Sigmoid colon (tissue), 7 donors: ENCODE measurements around the gene FNDC1. TPM values are rescaled to one million over a fixed set of nuclear protein-coding genes. Genes with fewer than 3 reads are reported as not detected.

Source experiments
- DNase-seq: peaks from one replicate; pipeline ENCODE4 v3.0.0-alpha.2; 2019
- H3K27ac ChIP-seq, 4 donors: fragments of 200-600 bp; sonication (generic); one replicate each; pipeline ENCODE4 v1.5.1; 2016 to 2019; ENCODE audit warnings: mild to moderate bottlenecking in 1 of 4
- H3K27me3 ChIP-seq, 3 donors: fragments of 200-600 bp; sonication (generic); one replicate each; pipeline ENCODE4 v1.5.1; 2019; ENCODE audit warnings: mild to moderate bottlenecking in 1 of 3
- H3K36me3 ChIP-seq, 4 donors: fragments of 200-600 bp; sonication (generic); one replicate each; pipeline ENCODE4 v1.5.1; 2016 to 2019
- H3K4me1 ChIP-seq, 4 donors: fragments of 200-600 bp; sonication (generic); one replicate each; pipeline ENCODE4 v1.5.1; 2017 to 2019
- H3K4me3 ChIP-seq, 4 donors: fragments of 200-600 bp; sonication (generic); one replicate each; pipeline ENCODE4 v1.5.1; 2017 to 2019; ENCODE audit warnings: mild to moderate bottlenecking in 2 of 4, moderate library complexity in 1 of 4
- H3K9me3 ChIP-seq, 4 donors: fragments of 200-600 bp in 3 of 4; sonication (generic) in 3 of 4; one replicate each; pipeline versions ENCODE4 v1.5.1 to v1.6.1; 2013 to 2019
- CTCF ChIP-seq, 4 experiments: fragments of 450-650 bp in 3 of 4; fragments of 200-600 bp in 1 of 4; IDR thresholded peaks; one replicate each; pipeline ENCODE4 v1.5.1; 2016 to 2019; ENCODE audit warnings: antibody characterized with exemption in 4 of 4, mild to moderate bottlenecking in 3 of 4, moderate library complexity in 2 of 4
- EP300 ChIP-seq, 4 donors: sonication (generic); formaldehyde crosslinking; IDR thresholded peaks; one replicate each; pipeline ENCODE4 v1.6.1; 2017; ENCODE audit warnings: antibody characterized with exemption in 4 of 4
- POLR2A ChIP-seq, 2 donors: fragments of 450-650 bp; IDR thresholded peaks; one replicate each; pipeline ENCODE4 v1.6.1; 2016; ENCODE audit warnings: antibody characterized with exemption in 2 of 2, mild to moderate bottlenecking in 2 of 2, moderate library complexity in 2 of 2
- POLR2AphosphoS5 ChIP-seq, 4 donors: sonication (generic); formaldehyde crosslinking; IDR thresholded peaks; one replicate each; pipeline ENCODE4 v1.6.1; 2017; ENCODE audit warnings: antibody characterized with exemption in 4 of 4
- WGBS, 2 donors: extraction: QIAGEN DNeasy Blood & Tissue Kit; methylation state at CpG; one replicate each; pipeline ENCODE4 v1.1.7; 2013; 5-methylcytosine and 5-hydroxymethylcytosine counted together
- intact Hi-C: fragments of 100-400 bp; cut with DNase I; formaldehyde crosslinking; loops from one replicate; pipeline ENCODE4 v1.15.1; 2023
- polyA plus RNA-seq, 3 donors: library from polyadenylated mRNA; stranded (reverse); fragments of 200-250 nt; gene quantifications; one replicate each; pipeline ENCODE4 v1.2.3, GENCODE V29; 2013
- total RNA-seq, 4 donors: library from RNA; depleted of rRNA; stranded (reverse); fragments of >200 nt; gene quantifications; one replicate each; pipeline ENCODE4 v1.1.0, GENCODE V29; 2016
- donor health status: healthy with polysubstance abuse.
- donor health status: Bipolar disorder and iron deficiency.
- donor health status: healthy.

The FNDC1 gene
- total and polyA plus RNA-seq, 7 donors, result 0.89 to 19.8 (median 16.8) TPM; not detected in 2

DNA sequence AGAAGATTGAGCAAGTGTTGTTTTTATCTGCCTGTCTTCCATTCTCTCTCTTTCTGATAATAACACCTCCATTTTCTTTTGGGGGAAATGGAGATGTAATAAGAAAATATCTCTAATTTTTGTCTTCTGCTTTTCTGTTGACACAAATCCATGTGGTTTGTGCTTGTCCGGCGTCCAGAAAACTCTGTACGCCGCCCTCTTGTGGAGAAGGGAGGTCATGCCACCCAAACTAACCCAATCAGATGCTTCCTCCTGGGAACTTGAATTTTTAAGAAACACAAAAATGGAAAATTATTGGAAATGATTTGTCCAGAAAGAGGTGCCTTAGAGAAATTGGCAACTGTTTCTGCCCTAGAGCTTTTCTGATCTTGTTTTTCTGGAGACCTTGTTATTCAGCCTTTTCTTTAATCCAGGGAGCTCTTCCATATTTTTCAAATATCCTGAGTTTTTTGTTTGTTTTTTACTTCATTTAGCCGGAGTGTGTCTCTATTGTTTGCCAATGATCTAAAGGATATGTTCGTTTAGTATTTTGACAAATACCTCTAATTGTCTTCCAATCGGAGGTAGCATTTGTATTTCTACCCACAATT lies 17.8 kb upstream of the FNDC1 start:
- Histone ChIP-seq H3K4me1 (no peaks in the 10 kb centered on the region), H3K27ac (no peak overlapping the region), H3K9me3 (peaks cover 0 to 8% (median 1%) of the 10 kb centered on the region in 4 donors), H3K36me3 (no peaks in the 10 kb centered on the region), H3K4me3 (no peak overlapping the region), H3K27me3 (no peaks in the 10 kb centered on the region)
- DNase-seq, result no peak
- peak in 3 of 4 experiments; percentile 24 to 67 (median 45) for TF ChIP-seq CTCF (IDR thresholded peaks at IDR 0.05)
- no peak for TF ChIP-seq POLR2AphosphoS5 (IDR thresholded peaks at IDR 0.05)
- WGBS, 2 donors, result 25 to 27% methylated on average over 7 of the region's 7 CpGs
- intact Hi-C loops, result no loop called here

DNA sequence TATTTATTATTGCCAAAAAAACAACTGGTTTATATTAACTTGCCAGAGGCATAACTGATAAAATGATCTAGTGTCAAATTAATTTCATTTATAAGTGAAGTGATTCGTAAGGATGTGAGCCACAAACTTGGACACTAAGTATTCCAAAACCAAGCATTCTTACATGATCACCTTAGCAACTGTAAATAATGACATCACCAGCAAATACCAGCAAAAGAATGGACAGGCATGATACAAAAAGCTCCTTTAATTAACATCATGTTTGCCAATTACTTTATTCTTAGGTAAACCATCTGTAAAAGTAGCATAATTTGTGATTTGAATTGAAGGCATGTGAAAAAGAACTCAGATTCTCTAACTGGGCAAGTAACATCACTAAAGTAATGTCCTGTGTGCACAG lies 17.2 kb upstream of the FNDC1 start:
- no peak for TF ChIP-seq EP300 (IDR thresholded peaks at IDR 0.05)
- no peak for TF ChIP-seq POLR2AphosphoS5 (IDR thresholded peaks at IDR 0.05)
- no peak for TF ChIP-seq POLR2A (IDR thresholded peaks at IDR 0.05)
- no peak for TF ChIP-seq CTCF (IDR thresholded peaks at IDR 0.05)
- no peak for DNase-seq
- Histone ChIP-seq H3K27me3 (no peaks in the 10 kb centered on the region), H3K36me3 (no peaks in the 10 kb centered on the region), H3K4me3 (no peak overlapping the region), H3K4me1 (no peaks in the 10 kb centered on the region), H3K9me3 (peaks cover 0 to 12% (median 2%) of the 10 kb centered on the region in 4 donors), H3K27ac (no peak overlapping the region)
- intact Hi-C loops, result no loop called here
- 72 to 73% methylated on average over 1 of the region's 1 CpG for WGBS, 2 donors

DNA sequence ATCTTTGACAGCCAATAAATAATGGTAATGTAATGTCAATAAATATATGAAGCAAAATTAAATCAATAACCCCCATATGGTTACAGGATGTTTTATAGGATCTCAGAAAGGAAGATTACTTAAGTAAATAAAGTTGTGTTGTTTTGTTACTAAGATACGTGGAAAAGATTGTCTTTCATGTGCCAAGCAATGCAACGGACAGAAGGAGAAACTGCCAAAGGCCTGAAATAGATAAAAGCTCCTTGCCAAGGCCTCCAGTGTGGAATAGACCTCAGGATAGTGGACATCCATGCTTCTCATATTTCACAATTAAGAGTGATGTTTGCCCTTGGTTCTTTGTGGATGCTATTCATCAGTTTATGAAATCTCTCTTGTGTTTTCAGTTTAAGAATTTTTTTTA lies 16.4 kb upstream of the FNDC1 start:
- H3K27ac ChIP-seq, result no peak overlapping the region
- no peak overlapping the region for H3K4me3 ChIP-seq
- H3K4me1 ChIP-seq, result no peaks in the 10 kb centered on the region
- 27 to 59% methylated on average over 2 of the region's 2 CpGs for WGBS, 2 donors
- DNase-seq, result no peak
- TF ChIP-seq EP300 (IDR thresholded peaks at IDR 0.05), result no peak
- H3K36me3 ChIP-seq, result no peaks in the 10 kb centered on the region
- intact Hi-C loops, result no loop called here
- H3K9me3 ChIP-seq, result peaks cover 0 to 12% (median 2%) of the 10 kb centered on the region in 4 donors
- no peaks in the 10 kb centered on the region for H3K27me3 ChIP-seq

DNA sequence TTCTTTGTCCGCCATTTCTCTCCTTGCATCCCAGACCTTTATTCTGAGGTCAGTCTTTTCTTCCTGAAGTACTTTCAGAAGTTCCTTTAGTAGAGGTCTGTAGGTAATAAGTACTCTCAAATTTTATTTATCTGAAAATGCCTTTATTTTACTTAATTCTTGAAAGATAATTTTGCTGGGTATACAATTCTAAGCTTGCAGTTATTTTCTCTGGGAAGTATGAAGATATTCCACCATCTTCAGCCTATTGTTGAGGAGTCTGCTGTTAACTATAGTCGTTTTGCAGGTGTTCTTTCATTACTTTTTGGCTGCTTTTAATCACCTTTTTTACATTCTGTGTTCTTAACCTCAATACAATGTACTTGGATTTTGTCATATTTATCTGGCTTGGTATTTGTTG lies 13.5 kb upstream of the FNDC1 start:
- 42 to 72% methylated on average over 2 of the region's 2 CpGs for WGBS, 2 donors
- no peak overlapping the region for H3K4me3 ChIP-seq
- no peaks in the 10 kb centered on the region for H3K36me3 ChIP-seq
- TF ChIP-seq EP300 (IDR thresholded peaks at IDR 0.05), result no peak
- no peak for TF ChIP-seq CTCF (IDR thresholded peaks at IDR 0.05)
- no peak for TF ChIP-seq POLR2AphosphoS5 (IDR thresholded peaks at IDR 0.05)
- no peak for TF ChIP-seq POLR2A (IDR thresholded peaks at IDR 0.05)
- H3K27me3 ChIP-seq, result no peaks in the 10 kb centered on the region
- DNase-seq, result no peak
- intact Hi-C loops, result no loop called here
- H3K4me1 ChIP-seq, result no peaks in the 10 kb centered on the region
- H3K9me3 ChIP-seq, result peaks cover 0 to 12% (median 2%) of the 10 kb centered on the region in 4 donors
- H3K27ac ChIP-seq, result no peak overlapping the region

DNA sequence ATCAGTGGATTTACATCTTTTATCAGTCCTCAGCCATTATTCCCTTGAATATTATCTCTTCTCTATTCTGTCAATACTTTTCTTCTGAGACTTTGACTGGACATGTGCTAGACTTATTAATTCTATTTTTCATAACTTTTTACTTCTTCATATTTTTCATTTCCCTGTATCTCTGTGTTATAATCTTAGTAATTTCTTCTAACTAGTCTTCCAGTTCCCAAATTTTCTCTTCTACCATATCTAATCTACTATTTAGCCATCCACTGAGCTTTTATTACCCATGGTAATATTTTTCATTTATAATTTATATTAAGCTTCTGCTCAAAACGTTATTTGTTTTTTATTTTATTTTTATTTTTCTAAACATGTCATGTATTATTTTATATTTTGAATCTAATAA lies 13.1 kb upstream of the FNDC1 start:
- H3K9me3 ChIP-seq, result peaks cover 0 to 12% (median 2%) of the 10 kb centered on the region in 4 donors
- H3K36me3 ChIP-seq, result no peaks in the 10 kb centered on the region
- TF ChIP-seq CTCF (IDR thresholded peaks at IDR 0.05), result no peak
- no peak for TF ChIP-seq POLR2AphosphoS5 (IDR thresholded peaks at IDR 0.05)
- TF ChIP-seq POLR2A (IDR thresholded peaks at IDR 0.05), result no peak
- no peaks in the 10 kb centered on the region for H3K27me3 ChIP-seq
- 19 to 58% methylated on average over 1 of the region's 1 CpG for WGBS, 2 donors
- no peak overlapping the region for H3K27ac ChIP-seq
- no peak for DNase-seq
- intact Hi-C loops, result no loop called here
- no peak overlapping the region for H3K4me3 ChIP-seq
- no peaks in the 10 kb centered on the region for H3K4me1 ChIP-seq
